Liver (tissue), 9 donors: ENCODE results near the gene C2orf80. TPM values are rescaled to one million over a fixed set of nuclear protein-coding genes. Genes with fewer than 3 reads are reported as not detected.
"Not testable (repeated sequence)": the region's sequence is repeated elsewhere in the genome, so short reads cannot be mapped to it uniquely, and the experiment has no call there.

Source experiments
- DNase-seq: peaks from one replicate; pipeline ENCODE4 v3.0.0-alpha.2; 2017; ENCODE audit warnings: low spot score
- H3K27ac ChIP-seq, 2 donors: one replicate each; pipeline ENCODE4 v1.7.0; 2013; ENCODE audit warnings: inconsistent platforms in 2 of 2, low read length in 2 of 2, control low read depth in 1 of 2, low read depth in 1 of 2, mild to moderate bottlenecking in 1 of 2
- H3K27me3 ChIP-seq, 4 donors: one replicate each; pipeline versions ENCODE4 v1.6.1 to v1.7.0; 2013; ENCODE audit warnings: low read length in 3 of 4, inconsistent platforms in 1 of 4, mild to moderate bottlenecking in 1 of 4, moderate library complexity in 1 of 4; ENCODE audit not compliant: control insufficient read depth in 4 of 4, insufficient read depth in 4 of 4
- H3K36me3 ChIP-seq, 4 donors: one replicate each; pipeline versions ENCODE4 v1.6.1 to v1.7.0; 2013; ENCODE audit warnings: low read length in 3 of 4, mild to moderate bottlenecking in 3 of 4, low read depth in 1 of 4, moderate library complexity in 1 of 4; ENCODE audit not compliant: control insufficient read depth in 4 of 4, insufficient read depth in 3 of 4
- H3K4me1 ChIP-seq, 4 donors: one replicate each; pipeline versions ENCODE4 v1.6.1 to v1.7.0; 2013; ENCODE audit warnings: low read length in 3 of 4, mild to moderate bottlenecking in 3 of 4, moderate library complexity in 1 of 4; ENCODE audit not compliant: control insufficient read depth in 4 of 4, insufficient read depth in 4 of 4
- H3K4me3 ChIP-seq, 3 donors: one replicate each; pipeline versions ENCODE4 v1.6.1 to v1.7.0; 2013; ENCODE audit warnings: low read length in 3 of 3, control low read depth in 1 of 3, low read depth in 1 of 3, mild to moderate bottlenecking in 1 of 3
- H3K9ac ChIP-seq, 2 donors: one replicate each; pipeline ENCODE4 v1.7.0; 2013; ENCODE audit warnings: low read length in 2 of 2, mild to moderate bottlenecking in 2 of 2, moderate library complexity in 2 of 2, control low read depth in 1 of 2, low read depth in 1 of 2
- H3K9me3 ChIP-seq, 4 donors: one replicate each; pipeline versions ENCODE4 v1.6.1 to v1.7.0; 2013; ENCODE audit warnings: low read length in 3 of 4; ENCODE audit not compliant: control insufficient read depth in 4 of 4
- FOXA1 ChIP-seq: IDR thresholded peaks from 2 replicates; pipeline ENCODE4 v1.6.1; 2016; ENCODE audit warnings: antibody characterized with exemption
- HNF4A ChIP-seq, 2 donors: conservative IDR thresholded peaks; 2 replicates each; pipeline ENCODE4 v1.6.1; 2016; ENCODE audit warnings: antibody characterized with exemption in 2 of 2, mild to moderate bottlenecking in 2 of 2
- HNF4G ChIP-seq: IDR thresholded peaks from 2 replicates; pipeline ENCODE4 v1.6.1; 2016; ENCODE audit warnings: antibody characterized with exemption
- JUND ChIP-seq, 2 donors: IDR thresholded peaks; 2 replicates each; pipeline ENCODE4 v1.6.1; 2016; ENCODE audit warnings: antibody characterized with exemption in 2 of 2
- RAD21 ChIP-seq, 2 donors: IDR thresholded peaks; 2 replicates each; pipeline ENCODE4 v1.6.1; 2016; ENCODE audit warnings: antibody characterized with exemption in 2 of 2, mild to moderate bottlenecking in 2 of 2
- RXRA ChIP-seq, 2 donors: IDR thresholded peaks; 2 replicates each; pipeline ENCODE4 v1.6.1; 2017 to 2018; ENCODE audit warnings: antibody characterized with exemption in 2 of 2, mild to moderate bottlenecking in 1 of 2
- TAF1 ChIP-seq: conservative IDR thresholded peaks from 2 replicates; pipeline ENCODE4 v1.6.1; 2016; ENCODE audit warnings: antibody characterized with exemption, mild to moderate bottlenecking
- YY1 ChIP-seq: IDR thresholded peaks from 2 replicates; pipeline ENCODE4 v1.6.1; 2016; ENCODE audit warnings: antibody characterized with exemption, mild to moderate bottlenecking
- WGBS: extraction: QIAGEN DNeasy Blood & Tissue Kit; methylation state at CpG from one replicate; pipeline ENCODE4 v1.1.7; 2013; 5-methylcytosine and 5-hydroxymethylcytosine counted together
- polyA plus RNA-seq, 2 donors: library from polyadenylated mRNA; stranded (reverse) in 1 of 2; unstranded in 1 of 2; fragments of 200-250 nt in 1 of 2; fragments of >200 nt in 1 of 2; fragmentation: Nextera tagmentation in 1 of 2; extraction: Ambion mirVana in 1 of 2; gene quantifications; one replicate each; pipeline versions ENCODE4 v1.2.1 to v1.2.3, GENCODE V29; 2013 to 2015
- total RNA-seq, 2 donors: library from RNA; depleted of rRNA; stranded (reverse); fragments of >200 nt; gene quantifications; one replicate each; pipeline ENCODE4 v1.2.3, GENCODE V29; 2014
- TF ChIP-seq, protein P1 (sequence below): IDR thresholded peaks from 2 replicates; pipeline ENCODE4 v1.6.1; 2016; ENCODE audit warnings: antibody characterized with exemption, mild to moderate bottlenecking
- TF ChIP-seq, protein P2 (sequence below): IDR thresholded peaks from 2 replicates; pipeline ENCODE4 v1.6.1; 2016; ENCODE audit warnings: antibody characterized with exemption
- TF ChIP-seq, protein P3 (sequence below): IDR thresholded peaks from 2 replicates; pipeline ENCODE4 v1.6.1; 2016; ENCODE audit warnings: antibody characterized with exemption
- donor health status: healthy.
- donor health status: healthy.
- donor health status: healthy.
- donor health status: healthy.
- donor health status: healthy.

The C2orf80 gene
- total and polyA plus RNA-seq, 4 donors, result not detected

DNA sequence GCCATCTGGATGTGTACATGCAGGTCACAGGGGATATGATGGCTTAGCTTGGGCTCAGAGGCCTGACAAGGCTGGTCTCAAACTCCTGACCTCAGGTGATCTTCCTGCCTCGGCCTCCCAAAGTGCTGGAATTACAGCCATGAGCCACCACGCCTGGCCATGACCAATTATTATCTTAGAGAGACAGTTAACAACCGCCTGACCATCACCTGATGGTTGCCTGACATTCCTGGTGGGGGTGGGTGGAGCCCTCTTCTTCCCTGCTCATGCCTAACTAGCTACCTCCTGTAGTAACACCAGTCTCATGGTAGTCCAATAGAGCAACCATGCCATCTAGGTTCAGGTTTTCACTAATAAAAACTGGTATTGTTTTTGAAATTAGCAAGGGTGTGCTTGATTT lies 32.0 kb upstream of the C2orf80 start:
- H3K4me3 ChIP-seq, H3K9me3 ChIP-seq, DNase-seq, H3K9ac ChIP-seq, H3K4me1 ChIP-seq, H3K27ac ChIP-seq, H3K36me3 ChIP-seq, H3K27me3 ChIP-seq: not testable (repeated sequence)
- WGBS, result 89% methylated on average over 3 of the region's 3 CpGs

DNA sequence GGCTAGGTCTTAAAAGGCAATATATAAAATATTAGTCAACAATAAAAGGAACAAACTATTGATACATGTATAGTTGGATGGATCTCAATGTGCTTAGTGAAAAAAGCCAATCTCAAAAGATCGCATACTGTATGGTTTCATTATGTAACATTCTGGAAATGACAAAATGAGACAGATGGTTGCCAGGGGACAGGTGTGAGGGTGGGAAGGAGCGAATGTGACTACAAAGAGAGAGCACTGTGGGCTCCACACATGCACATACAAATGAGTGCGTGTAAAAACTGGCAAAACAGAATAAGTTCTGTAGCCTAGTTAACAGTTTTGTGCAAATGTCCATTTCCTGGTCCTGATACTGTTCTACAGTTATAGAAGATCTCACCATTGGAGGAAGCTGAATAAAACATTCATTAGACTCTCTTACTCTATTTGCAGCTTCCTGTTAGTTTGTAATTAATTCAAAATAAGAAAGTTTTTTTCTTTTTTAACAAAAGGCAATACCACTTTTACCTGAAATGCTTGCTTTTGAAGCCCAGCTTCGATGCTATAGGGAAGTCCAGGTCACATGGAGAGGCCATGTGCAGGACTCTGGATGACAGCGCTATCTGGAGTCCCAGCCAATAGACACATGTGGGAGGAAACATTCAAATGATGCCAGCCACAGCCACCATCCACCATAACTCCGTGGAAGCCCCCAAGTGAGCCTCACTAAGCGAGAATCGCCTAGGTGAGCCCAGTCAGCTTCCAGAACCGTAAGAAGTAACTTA lies 21.0 kb upstream of the C2orf80 start:
- Histone ChIP-seq H3K36me3 (no peaks in the 10 kb centered on the region), H3K4me1 (peaks cover 0 to 5% (median 4%) of the 10 kb centered on the region in 4 donors), H3K9me3 (no peaks in the 10 kb centered on the region), H3K9ac (no peak overlapping the region), H3K27ac (no peak overlapping the region), H3K4me3 (no peak overlapping the region), H3K27me3 (no peaks in the 10 kb centered on the region)
- DNase-seq, result no peak
- TF ChIP-seq RXRA (IDR thresholded peaks at IDR 0.05) (no peak), JUND (IDR thresholded peaks at IDR 0.05) (no peak), TAF1 (no peak), FOXA1 (no peak), HNF4A (conservative IDR thresholded peaks at IDR 0.05) (no peak), YY1 (no peak), HNF4G (no peak), RAD21 (IDR thresholded peaks at IDR 0.05) (no peak)
- TF ChIP-seq, protein P1, sequence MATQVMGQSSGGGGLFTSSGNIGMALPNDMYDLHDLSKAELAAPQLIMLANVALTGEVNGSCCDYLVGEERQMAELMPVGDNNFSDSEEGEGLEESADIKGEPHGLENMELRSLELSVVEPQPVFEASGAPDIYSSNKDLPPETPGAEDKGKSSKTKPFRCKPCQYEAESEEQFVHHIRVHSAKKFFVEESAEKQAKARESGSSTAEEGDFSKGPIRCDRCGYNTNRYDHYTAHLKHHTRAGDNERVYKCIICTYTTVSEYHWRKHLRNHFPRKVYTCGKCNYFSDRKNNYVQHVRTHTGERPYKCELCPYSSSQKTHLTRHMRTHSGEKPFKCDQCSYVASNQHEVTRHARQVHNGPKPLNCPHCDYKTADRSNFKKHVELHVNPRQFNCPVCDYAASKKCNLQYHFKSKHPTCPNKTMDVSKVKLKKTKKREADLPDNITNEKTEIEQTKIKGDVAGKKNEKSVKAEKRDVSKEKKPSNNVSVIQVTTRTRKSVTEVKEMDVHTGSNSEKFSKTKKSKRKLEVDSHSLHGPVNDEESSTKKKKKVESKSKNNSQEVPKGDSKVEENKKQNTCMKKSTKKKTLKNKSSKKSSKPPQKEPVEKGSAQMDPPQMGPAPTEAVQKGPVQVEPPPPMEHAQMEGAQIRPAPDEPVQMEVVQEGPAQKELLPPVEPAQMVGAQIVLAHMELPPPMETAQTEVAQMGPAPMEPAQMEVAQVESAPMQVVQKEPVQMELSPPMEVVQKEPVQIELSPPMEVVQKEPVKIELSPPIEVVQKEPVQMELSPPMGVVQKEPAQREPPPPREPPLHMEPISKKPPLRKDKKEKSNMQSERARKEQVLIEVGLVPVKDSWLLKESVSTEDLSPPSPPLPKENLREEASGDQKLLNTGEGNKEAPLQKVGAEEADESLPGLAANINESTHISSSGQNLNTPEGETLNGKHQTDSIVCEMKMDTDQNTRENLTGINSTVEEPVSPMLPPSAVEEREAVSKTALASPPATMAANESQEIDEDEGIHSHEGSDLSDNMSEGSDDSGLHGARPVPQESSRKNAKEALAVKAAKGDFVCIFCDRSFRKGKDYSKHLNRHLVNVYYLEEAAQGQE, result no peak
- TF ChIP-seq, protein P2, sequence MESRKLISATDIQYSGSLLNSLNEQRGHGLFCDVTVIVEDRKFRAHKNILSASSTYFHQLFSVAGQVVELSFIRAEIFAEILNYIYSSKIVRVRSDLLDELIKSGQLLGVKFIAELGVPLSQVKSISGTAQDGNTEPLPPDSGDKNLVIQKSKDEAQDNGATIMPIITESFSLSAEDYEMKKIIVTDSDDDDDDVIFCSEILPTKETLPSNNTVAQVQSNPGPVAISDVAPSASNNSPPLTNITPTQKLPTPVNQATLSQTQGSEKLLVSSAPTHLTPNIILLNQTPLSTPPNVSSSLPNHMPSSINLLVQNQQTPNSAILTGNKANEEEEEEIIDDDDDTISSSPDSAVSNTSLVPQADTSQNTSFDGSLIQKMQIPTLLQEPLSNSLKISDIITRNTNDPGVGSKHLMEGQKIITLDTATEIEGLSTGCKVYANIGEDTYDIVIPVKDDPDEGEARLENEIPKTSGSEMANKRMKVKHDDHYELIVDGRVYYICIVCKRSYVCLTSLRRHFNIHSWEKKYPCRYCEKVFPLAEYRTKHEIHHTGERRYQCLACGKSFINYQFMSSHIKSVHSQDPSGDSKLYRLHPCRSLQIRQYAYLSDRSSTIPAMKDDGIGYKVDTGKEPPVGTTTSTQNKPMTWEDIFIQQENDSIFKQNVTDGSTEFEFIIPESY, result no peak
- TF ChIP-seq, protein P3, sequence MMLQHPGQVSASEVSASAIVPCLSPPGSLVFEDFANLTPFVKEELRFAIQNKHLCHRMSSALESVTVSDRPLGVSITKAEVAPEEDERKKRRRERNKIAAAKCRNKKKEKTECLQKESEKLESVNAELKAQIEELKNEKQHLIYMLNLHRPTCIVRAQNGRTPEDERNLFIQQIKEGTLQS, result no peak
- WGBS, result 92% methylated on average over 9 of the region's 9 CpGs
